Spleen (tissue), 7 donors: ENCODE results near the gene LRIG3.

Experiments
- CTCF ChIP-seq, 11 experiments: fragments of 200-600 bp in 7 of 11; fragments of 450-650 bp in 4 of 11; sonication (generic) in 4 of 11; IDR thresholded peaks in 8 of 11; conservative IDR thresholded peaks in 3 of 11; 1 replicate in 7 of 11; 2 replicates in 4 of 11; pipeline versions ENCODE4 v1.4.0 to v1.8.0; 2016 to 2021; ENCODE audit warnings: antibody characterized with exemption in 11 of 11, inconsistent platforms in 4 of 11, mild to moderate bottlenecking in 1 of 11
- POLR2AphosphoS5 ChIP-seq, 3 donors: sonication (generic); formaldehyde crosslinking; IDR thresholded peaks; one replicate each; pipeline ENCODE4 v1.5.1; 2017; ENCODE audit warnings: antibody characterized with exemption in 3 of 3
- donor health status: DM: no; HTN: no; CAD: no; lungs with moderate emphysema.
- donor health status: DM: no; HTN: no; CAD: no.
- donor health status: DM: no; HTN: no; CAD: no.

- no peak for TF ChIP-seq CTCF (IDR thresholded peaks at IDR 0.05 in 8 of 11, conservative IDR thresholded peaks at IDR 0.05 in 3 of 11)
- no peak for TF ChIP-seq POLR2AphosphoS5 (IDR thresholded peaks at IDR 0.05)
Measured at GRCh38 chr12:58918469-58918844, 1.8 kb downstream of the LRIG3 start.
